SK-N-SH (cell line): Measurements from ENCODE around the gene SYNPR. TPM values are rescaled to one million over a fixed set of nuclear protein-coding genes. Genes with fewer than 3 reads are reported as not detected.

ENCODE experiments used
- CTCF ChIA-PET: fragments of 300-600, 350-600 bp; formaldehyde crosslinking; extraction: SDS; loops from one replicate; lab custom pipeline; 2021; lab: Yijun Ruan, JAX
- POLR2A ChIA-PET: fragments of 350-600 bp; sonication (Branson Sonifier 250); formaldehyde crosslinking; extraction: SDS; loops from one replicate; lab custom pipeline; 2020; ENCODE audit warnings: antibody characterized with exemption, inconsistent platforms; lab: Yijun Ruan, JAX
- DNase-seq: peaks from one replicate; pipeline ENCODE4 v3.0.0; 2012
- H2AFZ ChIP-seq: fragments of 200-600 bp; sonication (generic); 2 replicates; pipeline ENCODE4 v1.8.1; 2016; ENCODE audit warnings: antibody characterized with exemption, mild to moderate bottlenecking, low read depth
- H3F3A ChIP-seq: fragments of 200-600 bp; sonication (generic); replicated peaks from 2 replicates; pipeline ENCODE3; 2016; ENCODE audit warnings: antibody characterized with exemption, mild to moderate bottlenecking; ENCODE audit not compliant: insufficient read depth
- H3K27ac ChIP-seq, 2 experiments: fragments of 200-500 bp in 1 of 2; fragments of 200-600 bp in 1 of 2; sonication (Bioruptor generic) in 1 of 2; sonication (generic), shearing (Covaris generic) in 1 of 2; 2 replicates each; pipeline versions ENCODE4 v1.5.1 to v1.6.1; 2014 to 2016; ENCODE audit warnings: low read depth in 2 of 2, inconsistent platforms in 1 of 2, low read length in 1 of 2, mild to moderate bottlenecking in 1 of 2, mixed read lengths in 1 of 2
- H3K27me3 ChIP-seq: fragments of 200-600 bp; sonication (generic), shearing (Covaris generic); 2 replicates; pipeline ENCODE4 v1.6.1; 2016; ENCODE audit warnings: mixed run types; ENCODE audit not compliant: insufficient read depth
- H3K36me3 ChIP-seq, 2 experiments: fragments of 200-500 bp in 1 of 2; fragments of 200-600 bp in 1 of 2; sonication (Bioruptor generic) in 1 of 2; sonication (generic) in 1 of 2; replicated peaks in 1 of 2; 2 replicates each; pipeline versions ENCODE3 to v1.5.1; 2014 to 2016; ENCODE audit warnings: low read length in 1 of 2, mild to moderate bottlenecking in 1 of 2; ENCODE audit not compliant: insufficient read depth in 2 of 2, control insufficient read depth in 1 of 2
- H3K4me1 ChIP-seq, 2 experiments: fragments of 200-500 bp in 1 of 2; fragments of 200-600 bp in 1 of 2; sonication (Bioruptor generic) in 1 of 2; sonication (generic), shearing (Covaris generic) in 1 of 2; 2 replicates each; pipeline versions ENCODE4 v1.5.1 to v1.6.1; 2014 to 2016; ENCODE audit warnings: low read depth in 1 of 2, low read length in 1 of 2, mixed run types in 1 of 2; ENCODE audit not compliant: insufficient read depth in 2 of 2, control insufficient read depth in 1 of 2
- H3K4me2 ChIP-seq: fragments of 200-600 bp; sonication (generic), shearing (Covaris generic); 2 replicates; pipeline ENCODE4 v1.6.1; 2017; ENCODE audit warnings: mixed run types
- H3K4me3 ChIP-seq, 2 experiments: fragments of 200-500 bp in 1 of 2; fragments of 200-600 bp in 1 of 2; sonication (Bioruptor generic) in 1 of 2; sonication (generic), shearing (Covaris generic) in 1 of 2; 2 replicates each; pipeline versions ENCODE4 v1.5.1 to v1.8.1; 2014 to 2016; ENCODE audit warnings: low read depth in 2 of 2, inconsistent platforms in 1 of 2, low read length in 1 of 2, mild to moderate bottlenecking in 1 of 2, mixed read lengths in 1 of 2, moderate library complexity in 1 of 2
- H3K79me2 ChIP-seq: fragments of 200-600 bp; sonication (generic); 2 replicates; pipeline ENCODE4 v1.8.1; 2017; ENCODE audit warnings: mild to moderate bottlenecking; ENCODE audit not compliant: insufficient read depth
- H3K9ac ChIP-seq: fragments of 200-600 bp; sonication (generic); 2 replicates; pipeline ENCODE4 v1.6.1; 2017; ENCODE audit warnings: mixed run types
- H3K9me2 ChIP-seq: fragments of 200-600 bp; sonication (generic); 2 replicates; pipeline ENCODE4 v1.6.1; 2017; ENCODE audit warnings: mixed run types
- H3K9me3 ChIP-seq: fragments of 200-600 bp; sonication (generic); 2 replicates; pipeline ENCODE4 v1.6.1; 2017; ENCODE audit warnings: mixed run types, mild to moderate bottlenecking, moderate library complexity
- H4K20me1 ChIP-seq: fragments of 200-600 bp; sonication (generic); 2 replicates; pipeline ENCODE4 v1.6.1; 2017; ENCODE audit warnings: mild to moderate bottlenecking, mixed run types; ENCODE audit not compliant: insufficient read depth
- EP300 ChIP-seq, 2 experiments: IDR thresholded peaks; 2 replicates each; pipeline versions ENCODE4 v1.4.0 to v1.6.1; 2012; ENCODE audit warnings: borderline replicate concordance in 1 of 2, low read depth in 1 of 2, low read length in 1 of 2
- FOSL2 ChIP-seq: IDR thresholded peaks from 2 replicates; pipeline ENCODE4 v1.4.0; 2012; ENCODE audit warnings: low read depth, mild to moderate bottlenecking, moderate library complexity, borderline replicate concordance
- FOXM1 ChIP-seq: IDR thresholded peaks from 2 replicates; pipeline ENCODE4 v1.4.0; 2012; ENCODE audit warnings: low read depth, mild to moderate bottlenecking
- GATA2 ChIP-seq: sonication (generic); formaldehyde crosslinking; IDR thresholded peaks from 2 replicates; pipeline ENCODE4 v1.5.0; 2020; ENCODE audit warnings: mild to moderate bottlenecking, missing genetic modification reagents
- JUND ChIP-seq: IDR thresholded peaks from 2 replicates; pipeline ENCODE4 v1.4.0; 2012
- MEF2A ChIP-seq: IDR thresholded peaks from 2 replicates; pipeline ENCODE4 v1.4.0; 2012; ENCODE audit warnings: low read depth, borderline replicate concordance
- POLR2AphosphoS5 ChIP-seq: IDR thresholded peaks from 2 replicates; pipeline ENCODE4 v1.6.1; 2012; ENCODE audit warnings: low read depth, low read length
- RAD21 ChIP-seq: IDR thresholded peaks from 2 replicates; pipeline ENCODE4 v1.6.1; 2012; ENCODE audit warnings: mild to moderate bottlenecking, low read length
- REST ChIP-seq: IDR thresholded peaks from 2 replicates; pipeline ENCODE4 v1.6.1; 2012; ENCODE audit warnings: mild to moderate bottlenecking, low read depth, low read length, moderate library complexity
- RFX5 ChIP-seq: IDR thresholded peaks from 2 replicates; pipeline ENCODE4 v1.6.1; 2012; ENCODE audit warnings: mild to moderate bottlenecking, improper control_type of control experiment, low read length
- RXRA ChIP-seq: IDR thresholded peaks from 2 replicates; pipeline ENCODE4 v1.4.0; 2012; ENCODE audit warnings: low read depth, mild to moderate bottlenecking, borderline replicate concordance
- SIN3A ChIP-seq: IDR thresholded peaks from 2 replicates; pipeline ENCODE4 v1.6.1; 2012; ENCODE audit warnings: low read depth, mild to moderate bottlenecking, low read length, moderate library complexity, borderline replicate concordance
- SMC3 ChIP-seq: IDR thresholded peaks from 2 replicates; pipeline ENCODE4 v1.6.1; 2012; ENCODE audit warnings: low read depth, low read length, improper control_type of control experiment
- TAF1 ChIP-seq: IDR thresholded peaks from 2 replicates; pipeline ENCODE4 v1.6.1; 2012; ENCODE audit warnings: low read depth, mild to moderate bottlenecking, low read length, moderate library complexity, borderline replicate concordance
- USF2 ChIP-seq: fragments of 150-350 bp; IDR thresholded peaks from 2 replicates; pipeline ENCODE4 v1.6.1; 2017; ENCODE audit warnings: antibody characterized with exemption, low read length, low read depth, borderline replicate concordance
- WGBS: methylation state at CpG from one replicate; pipeline ENCODE4 v1.1.6; 2017; ENCODE audit warnings: low lambda C conversion rate; 5-methylcytosine and 5-hydroxymethylcytosine counted together
- polyA plus RNA-seq, 3 experiments: library from polyadenylated mRNA; depleted of rRNA; stranded (reverse); fragments of >200 nt; gene quantifications; 2 replicates each; pipeline ENCODE4 v1.2.3, GENCODE V29; 2012
- TF ChIP-seq, protein P1 (sequence below): IDR thresholded peaks from 2 replicates; pipeline ENCODE4 v1.4.0; 2012; ENCODE audit warnings: low read depth, borderline replicate concordance
- TF ChIP-seq, protein P2 (sequence below): fragments of 200-600 bp; sonication (generic); IDR thresholded peaks from 2 replicates; pipeline ENCODE4 v1.6.1; 2017; ENCODE audit warnings: antibody characterized with exemption, mild to moderate bottlenecking, moderate library complexity

The SYNPR gene
- polyA plus RNA-seq, 1 of the 3 experiments (the other 2 are of a cell fraction), result not detected

- TF ChIP-seq RXRA, result no peak
- TF ChIP-seq GATA2, result no peak
- no peak for TF ChIP-seq MEF2A
- TF ChIP-seq REST, result no peak
- no peak for TF ChIP-seq RAD21
These were observed 361.7 kb downstream of the SYNPR start (continued) for GRCh38 chr3:63639806-63640205.

- H3K79me2 ChIP-seq, result no peaks in the 10 kb centered on the region
- CTCF ChIA-PET, result no interaction called here
- no peaks in the 10 kb centered on the region for H4K20me1 ChIP-seq
- H3K4me2 ChIP-seq, result no peak overlapping the region
- no peaks in the 10 kb centered on the region for H3K9me2 ChIP-seq
- H2AFZ ChIP-seq, result no peak overlapping the region
- no peak for DNase-seq
- H3K27me3 ChIP-seq, result no peaks in the 10 kb centered on the region
- 47% methylated on average over 1 of the region's 1 CpG for WGBS
- no peak overlapping the region for H3K27ac ChIP-seq
- H3F3A ChIP-seq, result no peaks in the 10 kb centered on the region
- no peak overlapping the region for H3K9ac ChIP-seq
- no peaks in the 10 kb centered on the region for H3K4me1 ChIP-seq
- no peaks in the 10 kb centered on the region for H3K9me3 ChIP-seq
- TF ChIP-seq USF2, result no peak
- TF ChIP-seq TAF1, result no peak
- TF ChIP-seq JUND, result no peak
- no peak for TF ChIP-seq POLR2AphosphoS5
- TF ChIP-seq EP300 (IDR thresholded peaks at IDR 0.05; ENCODE audit: borderline replicate concordance in 1 of 2, low read depth in 1 of 2, low read length in 1 of 2), result no peak
- no peak for TF ChIP-seq RXRA
- no peak for TF ChIP-seq RFX5
- TF ChIP-seq SIN3A, result no peak
- no peak for TF ChIP-seq SMC3
- no peak for TF ChIP-seq FOSL2
- TF ChIP-seq, protein P1, sequence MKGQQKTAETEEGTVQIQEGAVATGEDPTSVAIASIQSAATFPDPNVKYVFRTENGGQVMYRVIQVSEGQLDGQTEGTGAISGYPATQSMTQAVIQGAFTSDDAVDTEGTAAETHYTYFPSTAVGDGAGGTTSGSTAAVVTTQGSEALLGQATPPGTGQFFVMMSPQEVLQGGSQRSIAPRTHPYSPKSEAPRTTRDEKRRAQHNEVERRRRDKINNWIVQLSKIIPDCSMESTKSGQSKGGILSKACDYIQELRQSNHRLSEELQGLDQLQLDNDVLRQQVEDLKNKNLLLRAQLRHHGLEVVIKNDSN, result no peak
- TF ChIP-seq, protein P2, sequence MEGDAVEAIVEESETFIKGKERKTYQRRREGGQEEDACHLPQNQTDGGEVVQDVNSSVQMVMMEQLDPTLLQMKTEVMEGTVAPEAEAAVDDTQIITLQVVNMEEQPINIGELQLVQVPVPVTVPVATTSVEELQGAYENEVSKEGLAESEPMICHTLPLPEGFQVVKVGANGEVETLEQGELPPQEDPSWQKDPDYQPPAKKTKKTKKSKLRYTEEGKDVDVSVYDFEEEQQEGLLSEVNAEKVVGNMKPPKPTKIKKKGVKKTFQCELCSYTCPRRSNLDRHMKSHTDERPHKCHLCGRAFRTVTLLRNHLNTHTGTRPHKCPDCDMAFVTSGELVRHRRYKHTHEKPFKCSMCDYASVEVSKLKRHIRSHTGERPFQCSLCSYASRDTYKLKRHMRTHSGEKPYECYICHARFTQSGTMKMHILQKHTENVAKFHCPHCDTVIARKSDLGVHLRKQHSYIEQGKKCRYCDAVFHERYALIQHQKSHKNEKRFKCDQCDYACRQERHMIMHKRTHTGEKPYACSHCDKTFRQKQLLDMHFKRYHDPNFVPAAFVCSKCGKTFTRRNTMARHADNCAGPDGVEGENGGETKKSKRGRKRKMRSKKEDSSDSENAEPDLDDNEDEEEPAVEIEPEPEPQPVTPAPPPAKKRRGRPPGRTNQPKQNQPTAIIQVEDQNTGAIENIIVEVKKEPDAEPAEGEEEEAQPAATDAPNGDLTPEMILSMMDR, result no peak
- no peak for TF ChIP-seq FOXM1
- TF ChIP-seq, all 33 proteins: peak for 0
- no peak overlapping the region for H3K4me3 ChIP-seq
- POLR2A ChIA-PET, result no interaction called here
- H3K36me3 ChIP-seq, result no peaks in the 10 kb centered on the region
These were observed 364.4 kb downstream of the SYNPR start for GRCh38 chr3:63642488-63642887.
